ENCODE results near the gene LPAR3.

LPAR3 gene

DNA sequence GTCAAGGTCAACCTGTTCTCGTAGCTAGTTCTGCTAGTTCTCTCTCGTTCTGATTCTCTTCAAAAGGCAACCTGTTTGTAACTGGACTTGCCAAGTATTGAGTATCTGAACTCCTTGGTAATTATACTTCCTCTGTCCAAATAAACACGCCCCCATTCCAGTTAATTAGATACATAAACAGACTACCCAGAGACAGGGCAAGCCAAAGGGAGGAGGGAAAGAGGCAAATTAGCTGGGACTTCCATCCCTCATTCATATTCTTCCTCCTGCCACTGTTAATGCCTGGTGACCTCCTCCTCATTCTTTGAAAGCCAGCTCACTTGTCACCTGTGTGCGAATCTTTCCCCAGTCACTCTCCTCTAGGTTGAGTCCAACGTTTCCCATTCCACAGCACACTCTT, 62.9 kb downstream of the LPAR3 start:
- TF ChIP-seq, protein P1, sequence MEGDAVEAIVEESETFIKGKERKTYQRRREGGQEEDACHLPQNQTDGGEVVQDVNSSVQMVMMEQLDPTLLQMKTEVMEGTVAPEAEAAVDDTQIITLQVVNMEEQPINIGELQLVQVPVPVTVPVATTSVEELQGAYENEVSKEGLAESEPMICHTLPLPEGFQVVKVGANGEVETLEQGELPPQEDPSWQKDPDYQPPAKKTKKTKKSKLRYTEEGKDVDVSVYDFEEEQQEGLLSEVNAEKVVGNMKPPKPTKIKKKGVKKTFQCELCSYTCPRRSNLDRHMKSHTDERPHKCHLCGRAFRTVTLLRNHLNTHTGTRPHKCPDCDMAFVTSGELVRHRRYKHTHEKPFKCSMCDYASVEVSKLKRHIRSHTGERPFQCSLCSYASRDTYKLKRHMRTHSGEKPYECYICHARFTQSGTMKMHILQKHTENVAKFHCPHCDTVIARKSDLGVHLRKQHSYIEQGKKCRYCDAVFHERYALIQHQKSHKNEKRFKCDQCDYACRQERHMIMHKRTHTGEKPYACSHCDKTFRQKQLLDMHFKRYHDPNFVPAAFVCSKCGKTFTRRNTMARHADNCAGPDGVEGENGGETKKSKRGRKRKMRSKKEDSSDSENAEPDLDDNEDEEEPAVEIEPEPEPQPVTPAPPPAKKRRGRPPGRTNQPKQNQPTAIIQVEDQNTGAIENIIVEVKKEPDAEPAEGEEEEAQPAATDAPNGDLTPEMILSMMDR (IDR thresholded peaks at IDR 0.05), result no peak

DNA sequence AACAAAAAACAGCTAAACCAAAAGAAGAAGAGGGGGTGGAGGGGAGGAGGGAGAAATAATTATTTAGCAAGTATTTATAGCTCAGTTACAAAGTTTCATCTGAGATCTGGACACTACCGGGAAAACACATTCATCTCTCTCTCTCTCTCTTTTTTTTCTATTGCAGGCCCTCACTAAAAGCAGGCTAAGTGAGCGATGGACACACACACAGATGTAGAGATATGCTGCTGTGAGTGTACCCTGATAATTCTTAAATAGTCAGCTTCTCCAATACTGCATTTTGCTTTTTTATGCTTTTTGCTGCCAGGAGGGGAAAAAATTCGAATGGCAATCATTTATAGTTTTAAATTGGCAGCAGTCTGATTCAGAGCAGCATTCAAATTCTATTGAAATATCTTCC, 65.0 kb downstream of the LPAR3 start:
- TF ChIP-seq, protein P1 (IDR thresholded peaks at IDR 0.05), result no peak

DNA sequence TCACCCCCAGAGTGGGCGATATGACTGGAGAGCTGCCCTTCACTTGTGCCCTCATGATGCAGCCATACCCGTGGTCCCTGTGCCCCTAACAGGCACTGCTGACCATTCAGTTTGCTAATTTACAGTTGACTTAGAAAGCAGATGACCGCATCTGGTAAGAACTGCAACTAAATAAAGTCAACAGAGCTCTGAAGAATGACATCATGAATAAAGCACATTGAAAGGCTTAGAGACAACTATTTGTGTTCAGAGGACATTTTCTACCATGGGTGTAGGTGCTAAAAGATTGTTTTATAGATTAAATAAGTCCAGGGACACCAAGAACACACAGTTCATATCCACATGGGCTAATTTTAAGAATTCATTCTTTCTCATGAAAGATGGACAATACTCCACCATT, 65.5 kb downstream of the LPAR3 start:
- TF ChIP-seq, protein P1 (IDR thresholded peaks at IDR 0.05), result no peak

DNA sequence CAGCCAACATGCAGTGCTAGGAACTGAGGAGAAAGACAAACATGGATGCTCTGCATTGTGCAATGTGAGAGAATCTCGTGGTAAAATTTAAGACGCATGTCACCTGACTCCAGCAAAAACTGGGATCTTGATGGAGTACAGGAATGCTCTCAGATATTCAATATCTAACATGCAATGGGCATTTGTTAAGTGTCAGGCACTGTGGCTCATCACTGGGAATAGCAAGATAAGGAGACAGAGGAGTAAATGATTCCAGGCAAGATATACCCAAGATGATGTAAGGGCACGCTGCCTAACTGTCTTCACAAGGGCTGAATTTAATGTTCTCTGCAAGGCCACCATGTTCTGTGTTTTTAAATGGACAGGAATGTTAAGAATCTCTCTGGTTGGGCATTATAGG, 67.8 kb downstream of the LPAR3 start:
- TF ChIP-seq, protein P1 (IDR thresholded peaks at IDR 0.05), result no peak

DNA sequence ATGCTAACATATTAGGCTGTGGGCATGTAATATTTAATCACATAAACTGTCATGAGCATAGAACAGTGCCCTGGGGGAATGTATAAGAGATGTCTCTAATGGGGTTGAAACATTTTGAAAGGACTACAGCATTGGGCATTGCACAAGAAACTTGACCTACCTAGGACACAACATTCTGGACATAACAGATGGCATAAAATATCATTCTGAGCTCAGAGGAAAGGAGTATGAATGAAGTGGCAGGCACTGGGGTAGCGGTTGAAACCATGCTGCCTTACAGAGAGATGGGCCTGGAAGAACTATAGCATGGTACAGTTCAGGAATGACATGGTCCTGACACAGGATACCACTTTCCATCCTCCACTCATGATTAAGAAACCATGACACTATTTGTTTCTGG, 69.0 kb downstream of the LPAR3 start:
- TF ChIP-seq, protein P1 (IDR thresholded peaks at IDR 0.05), result no peak

DNA sequence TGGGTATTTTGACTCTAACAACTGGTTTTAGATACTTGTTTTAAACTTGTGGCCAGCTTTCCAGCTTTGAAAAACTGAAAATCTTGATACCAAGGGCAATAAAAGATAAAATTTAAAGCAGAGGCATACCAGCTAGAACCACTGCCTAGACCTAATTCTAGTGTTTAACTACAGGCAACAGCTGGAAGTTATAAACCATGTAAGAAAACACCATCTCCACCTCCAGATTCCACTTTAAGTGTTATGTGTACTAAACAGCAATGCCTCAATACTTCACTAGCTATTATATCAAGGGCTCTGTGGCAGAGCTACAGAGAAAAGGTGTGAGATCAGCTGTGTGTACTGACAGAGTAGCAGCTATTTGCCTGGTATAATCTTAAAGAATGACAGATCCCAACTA, 69.5 kb downstream of the LPAR3 start:
- TF ChIP-seq, protein P1 (IDR thresholded peaks at IDR 0.05), result no peak

DNA sequence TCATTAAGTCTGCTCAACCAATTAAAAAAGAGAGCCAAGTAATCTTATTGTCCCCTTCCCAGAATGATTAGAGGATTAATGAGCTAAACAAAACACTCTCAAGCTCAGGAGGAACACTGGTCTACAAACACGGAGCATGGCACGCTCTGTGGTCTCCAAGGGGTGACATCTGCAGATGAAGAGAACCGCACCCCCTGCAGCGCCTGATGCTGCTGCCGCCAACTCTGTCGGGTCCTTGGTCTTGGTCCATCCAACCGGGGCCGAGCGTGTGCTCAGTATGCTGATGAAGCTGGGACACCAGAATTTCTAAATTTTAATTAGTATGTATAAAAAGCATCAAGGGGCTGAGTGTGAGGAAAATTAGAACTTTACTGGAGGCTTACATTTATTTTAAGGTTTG, 82.7 kb downstream of the LPAR3 start:
- TF ChIP-seq, protein P1 (IDR thresholded peaks at IDR 0.05), result no peak

DNA sequence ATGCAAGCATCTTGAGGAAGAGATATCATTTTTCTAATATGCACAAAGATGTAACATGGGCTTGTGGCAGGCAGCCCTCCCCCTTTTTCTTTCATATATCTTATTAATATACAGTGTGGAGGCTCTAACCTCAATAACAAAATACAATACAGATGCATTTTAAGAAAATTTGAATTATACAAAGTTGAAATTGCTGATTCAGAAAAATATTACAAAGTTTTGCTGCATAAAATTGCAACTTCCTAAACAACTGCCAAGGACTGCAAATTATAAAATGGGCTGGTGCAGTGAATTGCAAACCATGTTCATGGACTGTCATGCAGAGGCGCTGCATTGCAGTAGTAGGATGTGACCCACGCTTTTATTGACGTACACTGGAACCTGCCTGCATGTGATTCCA, 84.0 kb downstream of the LPAR3 start:
- TF ChIP-seq, protein P1 (IDR thresholded peaks at IDR 0.05), result no peak

Measured in LNCAP (cell line).